ENCODE results near the gene LRP5. TPM values are rescaled to one million over a fixed set of nuclear protein-coding genes. Genes with fewer than 3 reads are reported as not detected.

Gene LRP5
- total RNA-seq, 4 donors from 2014 or later: 27.3 to 60.1 (median 35.0) TPM

- Histone ChIP-seq H3K36me3 (peaks cover 89% of the 10 kb centered on the region), H3K4me3 (no peak overlapping the region), H3K27ac (no peak overlapping the region), H3K9me3 (no peaks in the 10 kb centered on the region), H3K4me1 (peaks cover 13% of the 10 kb centered on the region), H3K27me3 (no peaks in the 10 kb centered on the region)
- DNase-seq (ENCODE audit: low spot score in 2 of 2): no peak
- WGBS: 82% methylated on average over 5 of the region's 16 CpGs
- TF ChIP-seq POLR2A (IDR thresholded peaks at IDR 0.05): no peak
- TF ChIP-seq CTCF (IDR thresholded peaks at IDR 0.05): no peak
- TF ChIP-seq POLR2AphosphoS5 (IDR thresholded peaks at IDR 0.05): no peak
- no peak for TF ChIP-seq EP300 (IDR thresholded peaks at IDR 0.05)
Observed at GRCh38 chr11:68436162-68436888, 123.9 kb downstream of the LRP5 start.

GRCh38 chr11:68436985-68437926 lies 124.9 kb downstream of the LRP5 start:
- no peaks in the 10 kb centered on the region for H3K27me3 ChIP-seq
- H3K4me3 ChIP-seq: no peak overlapping the region
- H3K4me1 ChIP-seq: peaks cover 13% of the 10 kb centered on the region
- 79% methylated on average over 19 of the region's 34 CpGs for whole genome bisulfite sequencing
- TF ChIP-seq EP300 (IDR thresholded peaks at IDR 0.05): no peak
- no peak for TF ChIP-seq POLR2A (IDR thresholded peaks at IDR 0.05)
- TF ChIP-seq POLR2AphosphoS5 (IDR thresholded peaks at IDR 0.05): no peak
- TF ChIP-seq CTCF (IDR thresholded peaks at IDR 0.05): no peak
- no peak for DNase-seq (ENCODE audit: low spot score in 2 of 2)
- H3K36me3 ChIP-seq: peaks cover 80% of the 10 kb centered on the region
- no peak overlapping the region for H3K27ac ChIP-seq
- no peaks in the 10 kb centered on the region for H3K9me3 ChIP-seq

GRCh38 chr11:68437927-68438657 lies 125.7 kb downstream of the LRP5 start:
- no peak overlapping the region for H3K27ac ChIP-seq
- H3K36me3 ChIP-seq: peaks cover 78% of the 10 kb centered on the region

GRCh38 chr11:68438658-68439259 lies 126.4 kb downstream of the LRP5 start:
- no peak overlapping the region for H3K27ac ChIP-seq
- H3K27me3 ChIP-seq: no peaks in the 10 kb centered on the region
- 85% methylated on average over 4 of the region's 6 CpGs for WGBS
- peaks cover 13% of the 10 kb centered on the region for H3K4me1 ChIP-seq
- H3K4me3 ChIP-seq: no peak overlapping the region
- no peaks in the 10 kb centered on the region for H3K9me3 ChIP-seq
- peaks cover 71% of the 10 kb centered on the region for H3K36me3 ChIP-seq
- no peak for DNase-seq (ENCODE audit: low spot score in 2 of 2)
- TF ChIP-seq POLR2A (IDR thresholded peaks at IDR 0.05): no peak
- no peak for TF ChIP-seq POLR2AphosphoS5 (IDR thresholded peaks at IDR 0.05)
- no peak for TF ChIP-seq EP300 (IDR thresholded peaks at IDR 0.05)
- TF ChIP-seq CTCF (IDR thresholded peaks at IDR 0.05): no peak

More at GRCh38 chr11:68437927-68438657, 125.7 kb downstream of the LRP5 start:
- 88% methylated on average over 23 of the region's 34 CpGs for WGBS
- H3K9me3 ChIP-seq: no peaks in the 10 kb centered on the region
- H3K27me3 ChIP-seq: no peaks in the 10 kb centered on the region
- TF ChIP-seq EP300 (IDR thresholded peaks at IDR 0.05) (no peak), POLR2AphosphoS5 (IDR thresholded peaks at IDR 0.05) (no peak), CTCF (IDR thresholded peaks at IDR 0.05) (no peak), POLR2A (IDR thresholded peaks at IDR 0.05) (no peak)
- H3K4me1 ChIP-seq: peaks cover 13% of the 10 kb centered on the region
- no peak for DNase-seq (ENCODE audit: low spot score in 2 of 2)
- no peak overlapping the region for H3K4me3 ChIP-seq

All from suprapubic skin (tissue), 4 donors.